Left lung (tissue), 10 donors: ENCODE data around the gene PABPN1L. TPM values are rescaled to one million over a fixed set of nuclear protein-coding genes. Genes with fewer than 3 reads are reported as not detected.

Source experiments
- ATAC-seq: fragments of 200-7000 bp; cut with Tn5 transposase; one replicate; pipeline ENCODE4 v1.9.1; 2020; ENCODE audit warnings: moderate library complexity
- DNase-seq, 4 donors: peaks; one replicate each; pipeline ENCODE4 v3.0.0-alpha.2; 2013 to 2020
- H3K27ac ChIP-seq, 2 donors: fragments of 200-600 bp; sonication (generic) in 1 of 2; one replicate each; pipeline versions ENCODE4 v1.5.0 to v1.8.0; 2020 to 2021
- H3K27me3 ChIP-seq, 2 donors: fragments of 200-600 bp; sonication (generic) in 1 of 2; one replicate each; pipeline versions ENCODE4 v1.5.0 to v1.8.0; 2020 to 2021
- H3K36me3 ChIP-seq, 2 donors: fragments of 200-600 bp; sonication (generic) in 1 of 2; one replicate each; pipeline versions ENCODE4 v1.5.0 to v1.8.0; 2020 to 2021
- H3K4me1 ChIP-seq, 2 donors: fragments of 200-600 bp; one replicate each; pipeline ENCODE4 v1.8.0; 2021
- H3K4me3 ChIP-seq, 2 donors: fragments of 200-600 bp; sonication (generic) in 1 of 2; one replicate each; pipeline versions ENCODE4 v1.5.0 to v1.8.0; 2020 to 2021; ENCODE audit warnings: mild to moderate bottlenecking in 1 of 2
- H3K9me3 ChIP-seq, 2 donors: fragments of 200-600 bp; sonication (generic) in 1 of 2; one replicate each; pipeline versions ENCODE4 v1.5.0 to v1.8.0; 2020 to 2021
- intact Hi-C, 2 donors: fragments of 100-400 bp; cut with DNase I; formaldehyde crosslinking; loops; one replicate each; pipeline versions ENCODE4 v1.11.2 to v1.14.2; 2022
- polyA plus RNA-seq, 6 donors: library from polyadenylated mRNA; unstranded; fragments of 120-200 nt; gene quantifications; one replicate each; pipeline ENCODE4 v1.2.1, GENCODE V29; 2013; ENCODE audit not compliant: insufficient read length in 6 of 6
- total RNA-seq, 2 donors: library from RNA; stranded (reverse); fragmentation: NEBNext Ultra II Directional; extraction: Animal tissue kit (Norgen Biotek cat#: 25700); gene quantifications; one replicate each; pipeline ENCODE4 v1.2.1, GENCODE V29; 2021
- TF ChIP-seq, protein P1 (sequence below), 2 donors: fragments of 200-600 bp; sonication (generic) in 1 of 2; IDR thresholded peaks; one replicate each; pipeline versions ENCODE4 v1.5.0 to v1.8.0; 2021; ENCODE audit warnings: antibody characterized with exemption in 2 of 2
- donor health status: DM: no; HTN: yes; CAD: no.
- donor health status: DM: no; HTN: no; CAD: no.

Gene PABPN1L
- total and polyA plus RNA-seq, 8 donors = 0.12 TPM; not detected in 7

DNA sequence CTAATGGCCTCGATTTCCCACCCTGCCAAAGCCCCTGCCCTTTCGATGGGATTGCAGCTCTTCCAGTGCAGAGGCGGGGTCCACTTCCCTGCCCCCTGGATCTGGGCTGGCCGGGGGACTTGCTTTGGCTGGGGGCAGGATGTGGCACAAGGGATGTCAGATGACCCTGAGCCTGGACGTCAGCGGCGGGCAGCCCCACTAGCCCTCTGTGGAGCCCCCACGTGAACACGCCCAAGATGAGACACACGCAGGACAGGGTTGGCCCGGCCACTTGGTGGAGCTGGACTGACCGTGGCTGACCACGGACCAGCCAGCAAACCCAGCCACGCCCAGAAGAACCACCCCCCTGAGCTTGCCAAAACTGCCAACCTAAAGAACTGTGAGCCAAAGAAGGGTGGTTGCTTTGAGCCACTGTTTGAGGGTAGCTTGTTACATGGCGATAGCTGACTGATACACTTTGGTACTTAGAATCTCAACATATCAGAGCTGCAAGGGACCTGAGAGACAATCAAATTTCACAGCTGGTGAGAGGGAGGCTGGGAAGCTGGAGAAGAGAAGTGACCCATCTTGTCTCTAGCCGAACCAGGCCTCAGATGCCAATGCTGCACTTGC, 46.6 kb upstream of the PABPN1L start:
- Histone ChIP-seq H3K36me3 (no peaks in the 10 kb centered on the region), H3K4me3 (no peak overlapping the region), H3K4me1 (peaks cover 0 to 4% of the 10 kb centered on the region in 2 donors), H3K27ac (no peak overlapping the region), H3K9me3 (no peaks in the 10 kb centered on the region), H3K27me3 (peaks cover 0 to 14% of the 10 kb centered on the region in 2 donors)
- DNase-seq (no peak), ATAC-seq (no peak)
- intact Hi-C loops = no loop called here
- TF ChIP-seq, protein P1, sequence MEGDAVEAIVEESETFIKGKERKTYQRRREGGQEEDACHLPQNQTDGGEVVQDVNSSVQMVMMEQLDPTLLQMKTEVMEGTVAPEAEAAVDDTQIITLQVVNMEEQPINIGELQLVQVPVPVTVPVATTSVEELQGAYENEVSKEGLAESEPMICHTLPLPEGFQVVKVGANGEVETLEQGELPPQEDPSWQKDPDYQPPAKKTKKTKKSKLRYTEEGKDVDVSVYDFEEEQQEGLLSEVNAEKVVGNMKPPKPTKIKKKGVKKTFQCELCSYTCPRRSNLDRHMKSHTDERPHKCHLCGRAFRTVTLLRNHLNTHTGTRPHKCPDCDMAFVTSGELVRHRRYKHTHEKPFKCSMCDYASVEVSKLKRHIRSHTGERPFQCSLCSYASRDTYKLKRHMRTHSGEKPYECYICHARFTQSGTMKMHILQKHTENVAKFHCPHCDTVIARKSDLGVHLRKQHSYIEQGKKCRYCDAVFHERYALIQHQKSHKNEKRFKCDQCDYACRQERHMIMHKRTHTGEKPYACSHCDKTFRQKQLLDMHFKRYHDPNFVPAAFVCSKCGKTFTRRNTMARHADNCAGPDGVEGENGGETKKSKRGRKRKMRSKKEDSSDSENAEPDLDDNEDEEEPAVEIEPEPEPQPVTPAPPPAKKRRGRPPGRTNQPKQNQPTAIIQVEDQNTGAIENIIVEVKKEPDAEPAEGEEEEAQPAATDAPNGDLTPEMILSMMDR (IDR thresholded peaks at IDR 0.05) = no peak

DNA sequence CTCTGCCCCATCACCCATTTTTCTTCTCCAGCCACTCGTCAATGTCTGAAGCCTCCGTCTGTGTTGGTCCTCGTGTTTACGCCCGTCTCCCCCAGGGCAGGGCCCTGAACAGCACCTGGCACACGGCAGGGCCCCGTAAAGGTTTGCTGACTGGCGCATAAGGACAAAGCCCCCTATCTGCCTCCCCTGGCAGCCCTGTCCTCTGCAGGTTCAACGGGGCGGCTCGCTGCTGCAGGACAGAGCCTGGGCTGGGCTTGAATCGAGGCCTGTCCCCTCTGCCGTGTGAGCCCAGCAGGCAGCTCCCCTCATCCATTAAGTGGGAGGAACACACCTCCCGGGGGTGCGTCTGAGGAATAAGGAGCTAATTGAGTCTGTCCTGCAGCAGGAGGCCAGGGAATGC, 46.1 kb upstream of the PABPN1L start:
- H3K4me3 ChIP-seq = no peak overlapping the region
- no peak overlapping the region for H3K27ac ChIP-seq
- TF ChIP-seq, protein P1 (IDR thresholded peaks at IDR 0.05) = no peak
- no peaks in the 10 kb centered on the region for H3K36me3 ChIP-seq
- peaks cover 0 to 4% of the 10 kb centered on the region in 2 donors for H3K4me1 ChIP-seq
- peaks cover 0 to 14% of the 10 kb centered on the region in 2 donors for H3K27me3 ChIP-seq
- no peak for DNase-seq
- ATAC-seq = no peak
- intact Hi-C loops = no loop called here
- H3K9me3 ChIP-seq = no peaks in the 10 kb centered on the region

DNA sequence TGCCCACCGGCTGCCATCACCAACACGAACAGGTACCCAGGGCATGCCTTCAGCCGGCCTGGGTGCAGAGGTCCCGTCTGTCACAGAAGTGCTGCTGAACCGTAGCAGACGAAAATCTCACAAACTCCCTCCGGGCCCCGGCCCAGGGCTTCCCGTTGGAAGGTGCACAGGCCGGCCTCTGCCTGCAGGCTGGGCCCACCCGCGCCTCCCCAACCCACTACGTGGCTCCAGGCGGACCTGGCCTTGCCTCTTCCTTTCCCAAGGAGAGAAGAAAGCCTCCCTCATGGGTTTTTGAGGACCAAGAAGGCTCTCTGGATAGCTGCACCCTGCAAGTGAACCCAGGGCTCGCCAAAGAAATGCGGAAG, 45.5 kb upstream of the PABPN1L start:
- H3K27me3 ChIP-seq = peaks cover 0 to 14% of the 10 kb centered on the region in 2 donors
- intact Hi-C loops = no loop called here
- peaks cover 0 to 4% of the 10 kb centered on the region in 2 donors for H3K4me1 ChIP-seq
- TF ChIP-seq, protein P1 (IDR thresholded peaks at IDR 0.05) = no peak
- H3K9me3 ChIP-seq = no peaks in the 10 kb centered on the region
- no peak overlapping the region for H3K4me3 ChIP-seq
- ATAC-seq (no peak), DNase-seq (no peak)
- H3K27ac ChIP-seq = no peak overlapping the region
- no peaks in the 10 kb centered on the region for H3K36me3 ChIP-seq

DNA sequence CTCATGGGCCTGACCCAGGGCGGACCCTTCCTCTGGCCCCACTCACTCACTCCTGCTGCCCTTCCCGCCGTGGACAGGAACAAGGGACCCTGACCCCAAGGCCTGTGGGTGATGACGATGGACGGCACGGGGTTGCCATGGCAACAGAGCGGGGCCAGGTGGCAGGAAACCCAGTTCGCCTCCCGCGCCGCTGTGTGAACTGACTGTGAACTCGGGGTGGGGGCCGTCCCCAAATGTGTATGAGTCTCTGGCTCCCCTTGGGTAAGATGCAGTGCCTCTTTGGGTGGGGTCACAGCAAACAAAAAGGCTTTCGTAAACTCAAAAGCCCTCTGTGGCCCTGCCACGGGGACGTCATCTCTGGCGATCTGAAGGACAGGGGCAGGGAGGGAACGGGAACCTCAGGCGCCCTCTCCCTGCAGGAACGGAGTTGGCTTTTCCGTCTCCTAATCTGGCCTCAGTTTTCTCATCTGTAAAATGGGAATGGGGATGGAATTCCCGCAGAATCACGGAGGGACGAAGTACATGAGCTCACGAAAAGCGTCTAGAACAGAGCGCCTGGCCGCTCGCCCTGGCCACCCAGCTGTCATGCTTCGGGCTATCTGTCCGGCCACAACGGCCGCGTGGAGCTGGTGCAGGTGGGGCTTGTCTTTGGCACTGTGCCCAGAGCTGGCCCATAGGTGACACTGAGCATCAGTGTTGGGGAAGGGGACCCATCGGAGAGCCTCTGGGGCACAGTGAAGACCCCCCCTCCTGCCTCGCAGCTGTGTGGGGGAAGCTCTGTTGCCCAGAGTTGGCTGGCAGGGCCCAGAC, 44.9 kb upstream of the PABPN1L start:
- Histone ChIP-seq H3K4me1 (peaks cover 0 to 4% of the 10 kb centered on the region in 2 donors), H3K36me3 (no peaks in the 10 kb centered on the region), H3K27ac (no peak overlapping the region), H3K27me3 (peaks cover 0 to 14% of the 10 kb centered on the region in 2 donors), H3K9me3 (no peaks in the 10 kb centered on the region), H3K4me3 (no peak overlapping the region)
- peak in 1 of 4 donors; percentile 39 for DNase-seq
- TF ChIP-seq, protein P1 (IDR thresholded peaks at IDR 0.05) = no peak
- ATAC-seq = no peak
- intact Hi-C loops = no loop called here
